SK-N-SH (cell line): ENCODE data around the gene KDELR1. TPM values are rescaled to one million over a fixed set of nuclear protein-coding genes. Genes with fewer than 3 reads are reported as not detected.

Experiments
- CTCF ChIA-PET: fragments of 300-600, 350-600 bp; formaldehyde crosslinking; extraction: SDS; loops from one replicate; lab custom pipeline; 2021; lab: Yijun Ruan, JAX
- POLR2A ChIA-PET: fragments of 350-600 bp; sonication (Branson Sonifier 250); formaldehyde crosslinking; extraction: SDS; loops from one replicate; lab custom pipeline; 2020; ENCODE audit warnings: antibody characterized with exemption, inconsistent platforms; lab: Yijun Ruan, JAX
- DNase-seq: peaks from one replicate; pipeline ENCODE4 v3.0.0; 2012
- H2AFZ ChIP-seq: fragments of 200-600 bp; sonication (generic); 2 replicates; pipeline ENCODE4 v1.8.1; 2016; ENCODE audit warnings: antibody characterized with exemption, mild to moderate bottlenecking, low read depth
- H3F3A ChIP-seq: fragments of 200-600 bp; sonication (generic); replicated peaks from 2 replicates; pipeline ENCODE3; 2016; ENCODE audit warnings: antibody characterized with exemption, mild to moderate bottlenecking; ENCODE audit not compliant: insufficient read depth
- H3K27ac ChIP-seq, 2 experiments: fragments of 200-500 bp in 1 of 2; fragments of 200-600 bp in 1 of 2; sonication (Bioruptor generic) in 1 of 2; sonication (generic), shearing (Covaris generic) in 1 of 2; 2 replicates each; pipeline versions ENCODE4 v1.5.1 to v1.6.1; 2014 to 2016; ENCODE audit warnings: low read depth in 2 of 2, inconsistent platforms in 1 of 2, low read length in 1 of 2, mild to moderate bottlenecking in 1 of 2, mixed read lengths in 1 of 2
- H3K27me3 ChIP-seq: fragments of 200-600 bp; sonication (generic), shearing (Covaris generic); 2 replicates; pipeline ENCODE4 v1.6.1; 2016; ENCODE audit warnings: mixed run types; ENCODE audit not compliant: insufficient read depth
- H3K36me3 ChIP-seq, 2 experiments: fragments of 200-500 bp in 1 of 2; fragments of 200-600 bp in 1 of 2; sonication (Bioruptor generic) in 1 of 2; sonication (generic) in 1 of 2; replicated peaks in 1 of 2; 2 replicates each; pipeline versions ENCODE3 to v1.5.1; 2014 to 2016; ENCODE audit warnings: low read length in 1 of 2, mild to moderate bottlenecking in 1 of 2; ENCODE audit not compliant: insufficient read depth in 2 of 2, control insufficient read depth in 1 of 2
- H3K4me1 ChIP-seq, 2 experiments: fragments of 200-500 bp in 1 of 2; fragments of 200-600 bp in 1 of 2; sonication (Bioruptor generic) in 1 of 2; sonication (generic), shearing (Covaris generic) in 1 of 2; 2 replicates each; pipeline versions ENCODE4 v1.5.1 to v1.6.1; 2014 to 2016; ENCODE audit warnings: low read depth in 1 of 2, low read length in 1 of 2, mixed run types in 1 of 2; ENCODE audit not compliant: insufficient read depth in 2 of 2, control insufficient read depth in 1 of 2
- H3K4me2 ChIP-seq: fragments of 200-600 bp; sonication (generic), shearing (Covaris generic); 2 replicates; pipeline ENCODE4 v1.6.1; 2017; ENCODE audit warnings: mixed run types
- H3K4me3 ChIP-seq, 2 experiments: fragments of 200-500 bp in 1 of 2; fragments of 200-600 bp in 1 of 2; sonication (Bioruptor generic) in 1 of 2; sonication (generic), shearing (Covaris generic) in 1 of 2; 2 replicates each; pipeline versions ENCODE4 v1.5.1 to v1.8.1; 2014 to 2016; ENCODE audit warnings: low read depth in 2 of 2, inconsistent platforms in 1 of 2, low read length in 1 of 2, mild to moderate bottlenecking in 1 of 2, mixed read lengths in 1 of 2, moderate library complexity in 1 of 2
- H3K79me2 ChIP-seq: fragments of 200-600 bp; sonication (generic); 2 replicates; pipeline ENCODE4 v1.8.1; 2017; ENCODE audit warnings: mild to moderate bottlenecking; ENCODE audit not compliant: insufficient read depth
- H3K9ac ChIP-seq: fragments of 200-600 bp; sonication (generic); 2 replicates; pipeline ENCODE4 v1.6.1; 2017; ENCODE audit warnings: mixed run types
- H3K9me2 ChIP-seq: fragments of 200-600 bp; sonication (generic); 2 replicates; pipeline ENCODE4 v1.6.1; 2017; ENCODE audit warnings: mixed run types
- H3K9me3 ChIP-seq: fragments of 200-600 bp; sonication (generic); 2 replicates; pipeline ENCODE4 v1.6.1; 2017; ENCODE audit warnings: mixed run types, mild to moderate bottlenecking, moderate library complexity
- H4K20me1 ChIP-seq: fragments of 200-600 bp; sonication (generic); 2 replicates; pipeline ENCODE4 v1.6.1; 2017; ENCODE audit warnings: mild to moderate bottlenecking, mixed run types; ENCODE audit not compliant: insufficient read depth
- ELF1 ChIP-seq: IDR thresholded peaks from 2 replicates; pipeline ENCODE4 v1.4.0; 2012
- FOXJ3 ChIP-seq: sonication (generic); formaldehyde crosslinking; IDR thresholded peaks from 2 replicates; pipeline ENCODE4 v1.5.1; 2020; ENCODE audit warnings: mild to moderate bottlenecking, missing genetic modification reagents
- JUND ChIP-seq: IDR thresholded peaks from 2 replicates; pipeline ENCODE4 v1.4.0; 2012
- MAX ChIP-seq: IDR thresholded peaks from 2 replicates; pipeline ENCODE4 v1.4.0; 2012; ENCODE audit warnings: low read depth
- NFIC ChIP-seq: IDR thresholded peaks from 2 replicates; pipeline ENCODE4 v1.4.0; 2012; ENCODE audit warnings: borderline replicate concordance
- NRF1 ChIP-seq: IDR thresholded peaks from 2 replicates; pipeline ENCODE4 v1.6.1; 2012; ENCODE audit warnings: low read depth, mild to moderate bottlenecking, low read length
- POLR2AphosphoS5 ChIP-seq: IDR thresholded peaks from 2 replicates; pipeline ENCODE4 v1.6.1; 2012; ENCODE audit warnings: low read depth, low read length
- RCOR1 ChIP-seq: fragments of 150-350 bp; IDR thresholded peaks from 2 replicates; pipeline ENCODE4 v1.6.1; 2017; ENCODE audit warnings: antibody characterized with exemption, low read length
- RFX5 ChIP-seq: IDR thresholded peaks from 2 replicates; pipeline ENCODE4 v1.6.1; 2012; ENCODE audit warnings: mild to moderate bottlenecking, improper control_type of control experiment, low read length
- TCF12 ChIP-seq: IDR thresholded peaks from 2 replicates; pipeline ENCODE4 v1.4.0; 2012
- ZBTB33 ChIP-seq: IDR thresholded peaks from 2 replicates; pipeline ENCODE4 v1.4.0; 2012; ENCODE audit warnings: low read depth, borderline replicate concordance
- WGBS: methylation state at CpG from one replicate; pipeline ENCODE4 v1.1.6; 2017; ENCODE audit warnings: low lambda C conversion rate; 5-methylcytosine and 5-hydroxymethylcytosine counted together
- polyA plus RNA-seq, 3 experiments: library from polyadenylated mRNA; depleted of rRNA; stranded (reverse); fragments of >200 nt; gene quantifications; 2 replicates each; pipeline ENCODE4 v1.2.3, GENCODE V29; 2012

The KDELR1 gene
- polyA plus RNA-seq, 1 of the 3 experiments (the other 2 are of a cell fraction), result 138 TPM

GRCh38 chr19:48413879-48414587 is 22.7 kb upstream of the KDELR1 start:
- no peak for TF ChIP-seq RFX5
- no peak for TF ChIP-seq NRF1
- no peak for TF ChIP-seq RCOR1
- TF ChIP-seq ZBTB33, result no peak
- no peak for TF ChIP-seq NFIC
- Histone ChIP-seq H3K9me3 (no peaks in the 10 kb centered on the region), H3K9me2 (no peaks in the 10 kb centered on the region), H3K27me3 (no peaks in the 10 kb centered on the region), H3F3A (no peaks in the 10 kb centered on the region), H3K4me1 (no peaks in the 10 kb centered on the region; a peak in 1 of 4 replicates), H3K36me3 (no peaks in the 10 kb centered on the region), H2AFZ (no peak overlapping the region; the same call in 1 of the 2 replicates), H3K4me2 (no peak overlapping the region), H3K4me3 (no peak overlapping the region), H3K27ac (peak overlapping the region in 1 of 2 experiments; percentile 11; a peak in 1 of 4 replicates), H4K20me1 (no peaks in the 10 kb centered on the region), H3K9ac (no peak overlapping the region), H3K79me2 (no peaks in the 10 kb centered on the region)
- CTCF ChIA-PET, result interaction anchor here (0.5 to 1.8 kb wide), 3 partner anchors 75 to 787 kb away, joined by 3 read pairs; no protein-coding TSS in a partner anchor
- DNase-seq, result no peak
- POLR2A ChIA-PET, result no interaction called here
- 70% methylated on average over 18 of the region's 24 CpGs for WGBS

GRCh38 chr19:48405850-48406249 is 14.5 kb upstream of the KDELR1 start:
- POLR2A ChIA-PET, result no interaction called here
- H3F3A ChIP-seq, result no peaks in the 10 kb centered on the region
- H3K79me2 ChIP-seq, result no peaks in the 10 kb centered on the region
- CTCF ChIA-PET, result interaction anchor here (0.8 kb wide), 1 partner anchor 115 kb away, joined by 3 read pairs; no protein-coding TSS in a partner anchor
- no peak overlapping the region for H3K4me2 ChIP-seq
- DNase-seq, result no peak
- no peaks in the 10 kb centered on the region for H3K27me3 ChIP-seq
- H3K36me3 ChIP-seq, result no peaks in the 10 kb centered on the region
- WGBS, result 70% methylated on average over 13 of the region's 13 CpGs
- H4K20me1 ChIP-seq, result no peaks in the 10 kb centered on the region
- no peak overlapping the region for H3K9ac ChIP-seq
- no peaks in the 10 kb centered on the region for H3K9me2 ChIP-seq
- H3K4me1 ChIP-seq, result no peaks in the 10 kb centered on the region
- no peak overlapping the region for H3K4me3 ChIP-seq
- no peak overlapping the region for H2AFZ ChIP-seq
- no peak overlapping the region for H3K27ac ChIP-seq
- TF ChIP-seq MAX, result no peak
- no peak for TF ChIP-seq POLR2AphosphoS5
- TF ChIP-seq FOXJ3 (CRISPR knock-in tag), result no peak
- TF ChIP-seq JUND, result no peak
- no peak for TF ChIP-seq TCF12
- no peak for TF ChIP-seq ELF1
- H3K9me3 ChIP-seq, result no peaks in the 10 kb centered on the region
